ENCODE measurements around the gene PLS3.

- no peak for TF ChIP-seq EZH2phosphoT487 (IDR thresholded peaks at IDR 0.05; ENCODE audit: low read depth)
- TF ChIP-seq CTCF (IDR thresholded peaks at IDR 0.05; ENCODE audit: low read depth, low read length) = no peak
Measured at GRCh38 chrX:115562480-115562847, 1.5 kb downstream of the PLS3 start.
